ENCODE results near the gene PCAT7.
"Not testable (repeated sequence)": the region's sequence is repeated elsewhere in the genome, so short reads cannot be mapped to it uniquely, and the experiment has no call there.

The PCAT7 gene

GRCh38 chr9:94581728-94582127, 26.8 kb downstream of the PCAT7 start:
- no peak overlapping the region for H3K27ac ChIP-seq
- TF ChIP-seq ZFX (IDR thresholded peaks at IDR 0.05; ENCODE audit: borderline replicate concordance) (no peak), CTCF (IDR thresholded peaks at IDR 0.05) (no peak)

GRCh38 chr9:94584555-94584954, 29.7 kb downstream of the PCAT7 start:
- no peak for TF ChIP-seq ZFX (IDR thresholded peaks at IDR 0.05; ENCODE audit: borderline replicate concordance)
- no peak for TF ChIP-seq CTCF (IDR thresholded peaks at IDR 0.05)
- H3K27ac ChIP-seq: no peak overlapping the region

GRCh38 chr9:94586316-94586715, 31.4 kb downstream of the PCAT7 start:
- TF ChIP-seq ZFX (IDR thresholded peaks at IDR 0.05; ENCODE audit: borderline replicate concordance) (no peak), CTCF (IDR thresholded peaks at IDR 0.05) (no peak)
- H3K27ac ChIP-seq: no peak overlapping the region

GRCh38 chr9:94586814-94587213, 31.9 kb downstream of the PCAT7 start:
- H3K27ac ChIP-seq: no peak overlapping the region
- no peak for TF ChIP-seq CTCF (IDR thresholded peaks at IDR 0.05)
- no peak for TF ChIP-seq ZFX (IDR thresholded peaks at IDR 0.05; ENCODE audit: borderline replicate concordance)

- no peak overlapping the region for H3K27ac ChIP-seq
- TF ChIP-seq CTCF (IDR thresholded peaks at IDR 0.05) (no peak), ZFX (IDR thresholded peaks at IDR 0.05; ENCODE audit: borderline replicate concordance) (no peak)
These were observed 33.8 kb downstream of the PCAT7 start for GRCh38 chr9:94588681-94589080.

GRCh38 chr9:94591046-94591545, 36.2 kb downstream of the PCAT7 start:
- not testable (repeated sequence) for H3K27ac ChIP-seq

GRCh38 chr9:94591876-94592275, 37.0 kb downstream of the PCAT7 start:
- TF ChIP-seq ZFX (IDR thresholded peaks at IDR 0.05; ENCODE audit: borderline replicate concordance) (no peak), CTCF (IDR thresholded peaks at IDR 0.05) (no peak)
- no peak overlapping the region for H3K27ac ChIP-seq

GRCh38 chr9:94592683-94593082, 37.8 kb downstream of the PCAT7 start:
- H3K27ac ChIP-seq: not testable (repeated sequence)

Measured in 22Rv1 (cell line).